Measurements from ENCODE around the gene ZFP36L1. TPM values are rescaled to one million over a fixed set of nuclear protein-coding genes. Genes with fewer than 3 reads are reported as not detected.

The ZFP36L1 gene, protein sequence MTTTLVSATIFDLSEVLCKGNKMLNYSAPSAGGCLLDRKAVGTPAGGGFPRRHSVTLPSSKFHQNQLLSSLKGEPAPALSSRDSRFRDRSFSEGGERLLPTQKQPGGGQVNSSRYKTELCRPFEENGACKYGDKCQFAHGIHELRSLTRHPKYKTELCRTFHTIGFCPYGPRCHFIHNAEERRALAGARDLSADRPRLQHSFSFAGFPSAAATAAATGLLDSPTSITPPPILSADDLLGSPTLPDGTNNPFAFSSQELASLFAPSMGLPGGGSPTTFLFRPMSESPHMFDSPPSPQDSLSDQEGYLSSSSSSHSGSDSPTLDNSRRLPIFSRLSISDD
- 61.9 TPM for polyA plus RNA-seq (2012; ENCODE audit: missing spikeins)

DNA sequence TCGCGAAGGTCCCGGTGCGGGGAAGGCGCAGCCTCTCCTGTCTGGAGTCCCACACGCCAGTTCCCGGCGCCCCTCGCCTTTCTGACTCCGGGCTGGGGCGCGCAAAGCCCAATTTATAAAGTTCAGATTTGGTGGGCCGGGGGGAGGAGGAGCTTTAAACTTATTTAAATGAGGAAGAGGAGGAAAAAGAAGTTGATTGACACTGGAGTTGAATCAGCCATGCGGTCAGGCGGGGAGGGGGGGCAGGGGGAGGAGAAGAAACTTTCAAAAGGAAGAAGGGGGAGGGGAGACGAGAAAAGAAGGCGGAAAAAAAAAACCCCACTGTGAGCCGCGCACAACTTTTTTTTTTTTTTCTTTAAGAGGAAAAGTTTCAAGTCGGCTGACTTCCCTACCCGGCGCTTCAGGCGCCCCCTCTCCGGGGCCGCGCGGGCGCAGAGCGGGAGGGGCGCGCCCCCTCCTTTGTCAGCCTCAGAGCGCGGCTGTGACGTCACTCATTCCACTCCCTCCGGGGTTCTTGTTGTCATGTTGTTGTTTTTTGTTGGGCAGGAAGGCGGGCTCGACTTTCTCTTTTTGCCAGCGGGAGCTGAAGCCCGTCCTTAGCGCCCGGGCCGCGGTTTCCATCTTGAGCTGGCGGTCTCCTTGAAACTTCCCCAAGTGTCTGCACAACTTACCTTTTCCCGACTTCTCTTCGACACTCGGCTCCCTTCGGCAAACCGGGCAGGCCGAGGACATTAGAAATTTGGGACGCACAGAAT, at the start of gene ZFP36L1:
ZFP36L1 (minus strand) TSS at position 89 of the 755 bp plus-strand sequence. CDS start 129 bp downstream, outside the sequence.
- TF ChIP-seq TAF1 (IDR thresholded peaks at IDR 0.05; ENCODE audit: borderline replicate concordance, low read depth, low read length): peak; percentile 90
- TF ChIP-seq POLR2AphosphoS5 (IDR thresholded peaks at IDR 0.05; ENCODE audit: low read depth, low read length): peak; percentile 99; the same call in 1 of the 2 replicates
- TF ChIP-seq POLR2A (IDR thresholded peaks at IDR 0.05; ENCODE audit: low read depth, low read length): peak; percentile 99

GRCh38 chr14:68842298-68842697, 49.4 kb upstream of the ZFP36L1 start:
- no peak for FAIRE-seq
- no peak for DNase-seq (ENCODE audit: insufficient read length)
- TF ChIP-seq POLR2AphosphoS5 (IDR thresholded peaks at IDR 0.05; ENCODE audit: low read depth, low read length) (no peak), POLR2A (IDR thresholded peaks at IDR 0.05; ENCODE audit: low read depth, low read length) (no peak), TAF1 (IDR thresholded peaks at IDR 0.05; ENCODE audit: borderline replicate concordance, low read depth, low read length) (no peak)

More for the DNA sequence above, at the start of gene ZFP36L1:
- FAIRE-seq: peak; percentile 46
- DNase-seq (ENCODE audit: insufficient read length): no peak

DNA sequence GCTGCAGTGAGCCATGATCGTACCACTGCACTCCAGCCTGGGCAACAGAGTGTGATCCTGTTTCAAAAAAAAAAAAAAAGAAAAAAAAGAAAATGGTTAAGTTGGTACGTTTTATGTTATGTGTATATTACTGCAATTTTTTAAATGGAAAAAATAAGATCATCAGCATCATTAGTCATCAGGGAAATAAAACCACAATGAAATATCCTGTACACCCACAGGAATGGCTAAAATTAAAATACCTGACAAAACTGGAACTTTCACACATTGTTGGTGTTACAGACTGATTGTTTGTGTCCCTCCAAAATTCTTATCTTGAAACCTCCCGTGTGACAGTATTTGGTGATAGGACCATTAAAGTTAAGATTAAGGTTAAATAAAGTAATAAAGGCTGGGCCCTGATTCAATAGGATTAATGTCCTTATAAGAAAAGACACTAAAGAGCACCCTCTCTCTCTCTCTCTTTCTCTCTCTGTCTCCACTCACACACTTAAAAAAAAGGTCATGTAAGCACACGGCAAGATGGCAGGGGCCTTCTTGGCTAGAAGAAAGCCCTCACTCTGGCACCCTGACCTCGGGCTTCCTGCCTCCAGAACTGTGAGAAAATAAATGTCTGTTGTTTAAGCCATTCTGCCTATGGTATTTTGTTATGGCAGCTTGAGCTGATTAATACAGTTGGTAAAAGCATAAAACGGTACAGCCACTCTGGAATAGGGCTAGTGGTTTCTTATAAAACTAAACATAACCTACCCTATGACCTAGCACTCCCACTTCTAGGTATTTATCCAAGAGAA, 48.3 kb upstream of the ZFP36L1 start:
- FAIRE-seq (no peak), DNase-seq (ENCODE audit: insufficient read length) (no peak)

GRCh38 chr14:68840454-68840853, 47.6 kb upstream of the ZFP36L1 start:
- FAIRE-seq: peak; percentile 56
- no peak for DNase-seq (ENCODE audit: insufficient read length)
- TF ChIP-seq POLR2AphosphoS5 (IDR thresholded peaks at IDR 0.05; ENCODE audit: low read depth, low read length) (no peak), POLR2A (IDR thresholded peaks at IDR 0.05; ENCODE audit: low read depth, low read length) (no peak), TAF1 (IDR thresholded peaks at IDR 0.05; ENCODE audit: borderline replicate concordance, low read depth, low read length) (no peak)

More for the DNA sequence above, 48.3 kb upstream of the ZFP36L1 start:
- TF ChIP-seq TAF1 (IDR thresholded peaks at IDR 0.05; ENCODE audit: borderline replicate concordance, low read depth, low read length) (no peak), POLR2A (IDR thresholded peaks at IDR 0.05; ENCODE audit: low read depth, low read length) (no peak), POLR2AphosphoS5 (IDR thresholded peaks at IDR 0.05; ENCODE audit: low read depth, low read length) (no peak)

- no peak for DNase-seq (ENCODE audit: insufficient read length)
- TF ChIP-seq POLR2AphosphoS5 (IDR thresholded peaks at IDR 0.05; ENCODE audit: low read depth, low read length) (no peak), TAF1 (IDR thresholded peaks at IDR 0.05; ENCODE audit: borderline replicate concordance, low read depth, low read length) (no peak), POLR2A (IDR thresholded peaks at IDR 0.05; ENCODE audit: low read depth, low read length) (no peak)
- no peak for FAIRE-seq
These were observed 43.2 kb upstream of the ZFP36L1 start for GRCh38 chr14:68836082-68836481.

GRCh38 chr14:68834816-68835215, 41.9 kb upstream of the ZFP36L1 start:
- FAIRE-seq (no peak), DNase-seq (ENCODE audit: insufficient read length) (no peak)
- TF ChIP-seq POLR2AphosphoS5 (IDR thresholded peaks at IDR 0.05; ENCODE audit: low read depth, low read length) (no peak), POLR2A (IDR thresholded peaks at IDR 0.05; ENCODE audit: low read depth, low read length) (no peak), TAF1 (IDR thresholded peaks at IDR 0.05; ENCODE audit: borderline replicate concordance, low read depth, low read length) (no peak)

- no peak for TF ChIP-seq TAF1 (IDR thresholded peaks at IDR 0.05; ENCODE audit: borderline replicate concordance, low read depth, low read length)
- TF ChIP-seq POLR2A (IDR thresholded peaks at IDR 0.05; ENCODE audit: low read depth, low read length): no peak
- TF ChIP-seq POLR2AphosphoS5 (IDR thresholded peaks at IDR 0.05; ENCODE audit: low read depth, low read length): no peak
- FAIRE-seq (no peak), DNase-seq (ENCODE audit: insufficient read length) (no peak)
These were observed 35.8 kb upstream of the ZFP36L1 start for GRCh38 chr14:68828698-68829097.

GRCh38 chr14:68825729-68826128, 32.9 kb upstream of the ZFP36L1 start:
- DNase-seq (ENCODE audit: insufficient read length): no peak
- TF ChIP-seq POLR2A (IDR thresholded peaks at IDR 0.05; ENCODE audit: low read depth, low read length) (no peak), TAF1 (IDR thresholded peaks at IDR 0.05; ENCODE audit: borderline replicate concordance, low read depth, low read length) (no peak), POLR2AphosphoS5 (IDR thresholded peaks at IDR 0.05; ENCODE audit: low read depth, low read length) (no peak)
- FAIRE-seq: no peak

DNA sequence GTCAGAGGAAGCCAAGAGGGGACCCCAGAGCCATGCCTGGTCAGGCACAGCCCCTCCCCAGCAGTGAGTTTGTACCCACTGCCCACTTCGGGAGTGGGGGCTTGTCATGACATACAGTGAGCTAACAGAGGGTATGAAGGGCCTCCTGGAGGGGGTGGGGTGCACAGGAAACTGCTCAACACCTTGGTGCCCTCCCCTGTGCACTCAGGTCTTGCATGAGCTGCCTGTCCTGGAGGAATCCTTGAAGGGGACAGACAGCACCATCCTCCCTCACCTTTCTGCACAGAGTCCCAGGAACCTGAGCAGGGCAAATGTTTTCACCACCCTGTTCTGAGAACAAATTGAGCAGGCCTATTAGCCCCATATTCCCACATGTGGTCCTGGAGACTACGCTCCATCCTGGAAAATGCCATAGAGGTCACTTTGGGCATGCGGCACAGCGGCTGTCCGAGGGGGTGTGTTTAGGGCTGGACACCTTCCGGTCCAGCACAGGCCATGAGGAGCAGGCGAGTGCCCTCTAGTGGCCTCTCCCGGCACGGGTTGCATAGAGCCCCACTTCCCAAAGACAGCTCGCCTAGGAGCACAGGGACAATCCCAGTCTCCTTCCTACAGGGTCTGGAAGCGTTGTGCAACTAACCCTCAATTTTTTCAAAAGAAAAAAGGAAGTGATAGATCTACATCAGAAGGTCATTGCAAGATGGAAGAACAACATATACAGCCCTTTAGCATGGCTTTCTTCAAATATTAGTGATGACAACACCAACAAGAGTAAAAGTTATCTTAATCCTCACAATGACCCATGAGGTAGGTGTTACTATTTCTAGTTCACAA, 31.9 kb upstream of the ZFP36L1 start:
- TF ChIP-seq TAF1 (IDR thresholded peaks at IDR 0.05; ENCODE audit: borderline replicate concordance, low read depth, low read length) (no peak), POLR2A (IDR thresholded peaks at IDR 0.05; ENCODE audit: low read depth, low read length) (no peak), POLR2AphosphoS5 (IDR thresholded peaks at IDR 0.05; ENCODE audit: low read depth, low read length) (no peak)
- peak; percentile 81 for FAIRE-seq
- DNase-seq (ENCODE audit: insufficient read length): no peak

GRCh38 chr14:68824207-68824516, 31.3 kb upstream of the ZFP36L1 start:
- FAIRE-seq (no peak), DNase-seq (ENCODE audit: insufficient read length) (no peak)
- TF ChIP-seq POLR2A (IDR thresholded peaks at IDR 0.05; ENCODE audit: low read depth, low read length) (no peak), POLR2AphosphoS5 (IDR thresholded peaks at IDR 0.05; ENCODE audit: low read depth, low read length) (no peak), TAF1 (IDR thresholded peaks at IDR 0.05; ENCODE audit: borderline replicate concordance, low read depth, low read length) (no peak)

Measured in GM12892 (cell line).